Esophagus muscularis mucosa (tissue), 4 donors: ENCODE data around the gene CKB. TPM values are rescaled to one million over a fixed set of nuclear protein-coding genes. Genes with fewer than 3 reads are reported as not detected.

Experiments
- DNase-seq: peaks from one replicate; pipeline ENCODE4 v3.0.0-alpha.2; 2017; ENCODE audit errors: extremely low spot score
- H3K27ac ChIP-seq, 4 donors: fragments of 200-600 bp; sonication (generic); replicated peaks in 1 of 4; 1 replicate in 3 of 4; 2 replicates in 1 of 4; pipeline ENCODE4 v1.5.1; 2016 to 2019; ENCODE audit warnings: mild to moderate bottlenecking in 1 of 4
- H3K27me3 ChIP-seq, 4 donors: fragments of 200-600 bp; sonication (generic); one replicate each; pipeline versions ENCODE4 v1.5.1 to v1.6.0; 2016 to 2019
- H3K36me3 ChIP-seq, 4 donors: fragments of 200-600 bp; sonication (generic); one replicate each; pipeline ENCODE4 v1.5.1; 2016 to 2019
- H3K4me1 ChIP-seq, 4 donors: fragments of 200-600 bp; sonication (generic); one replicate each; pipeline ENCODE4 v1.5.1; 2016 to 2019
- H3K4me3 ChIP-seq, 4 donors: fragments of 200-600 bp; sonication (generic); 1 replicate in 2 of 4; 2 replicates in 2 of 4; pipeline ENCODE4 v1.5.1; 2016 to 2019; ENCODE audit warnings: mild to moderate bottlenecking in 4 of 4, moderate library complexity in 1 of 4
- H3K9me3 ChIP-seq, 4 donors: fragments of 200-600 bp; sonication (generic); 1 replicate in 3 of 4; 2 replicates in 1 of 4; pipeline ENCODE4 v1.5.1; 2016 to 2019
- EP300 ChIP-seq: sonication (generic); formaldehyde crosslinking; IDR thresholded peaks from one replicate; pipeline ENCODE4 v1.6.1; 2017; ENCODE audit warnings: antibody characterized with exemption
- POLR2A ChIP-seq: fragments of 450-650 bp; IDR thresholded peaks from one replicate; pipeline ENCODE4 v1.6.1; 2017; ENCODE audit warnings: antibody characterized with exemption, moderate library complexity, mild to moderate bottlenecking, low read depth
- POLR2AphosphoS5 ChIP-seq, 2 donors: sonication (generic); formaldehyde crosslinking; IDR thresholded peaks; one replicate each; pipeline ENCODE4 v1.6.1; 2017; ENCODE audit warnings: antibody characterized with exemption in 2 of 2
- WGBS: methylation state at CpG from one replicate; pipeline ENCODE4 v1.1.5; 2018; 5-methylcytosine and 5-hydroxymethylcytosine counted together
- intact Hi-C: fragments of 100-400 bp; cut with DNase I; formaldehyde crosslinking; loops from one replicate; pipeline ENCODE4 v1.15.1; 2023
- total RNA-seq, 4 donors: library from RNA; depleted of rRNA; stranded (reverse); fragments of >200 nt; gene quantifications; one replicate each; pipeline versions ENCODE4 v1.1.0 to v1.2.1, GENCODE V29; 2016
- TF ChIP-seq, protein P1 (sequence below), 3 experiments: fragments of 200-600 bp in 2 of 3; fragments of 450-650 bp in 1 of 3; sonication (generic) in 2 of 3; IDR thresholded peaks; one replicate each; pipeline ENCODE4 v1.5.1; 2017 to 2019; ENCODE audit warnings: antibody characterized with exemption in 3 of 3, mild to moderate bottlenecking in 2 of 3, moderate library complexity in 1 of 3

CKB gene
- total RNA-seq, 4 donors from 2014 or later, result 917 to 1,843 (median 1,284) TPM

DNA sequence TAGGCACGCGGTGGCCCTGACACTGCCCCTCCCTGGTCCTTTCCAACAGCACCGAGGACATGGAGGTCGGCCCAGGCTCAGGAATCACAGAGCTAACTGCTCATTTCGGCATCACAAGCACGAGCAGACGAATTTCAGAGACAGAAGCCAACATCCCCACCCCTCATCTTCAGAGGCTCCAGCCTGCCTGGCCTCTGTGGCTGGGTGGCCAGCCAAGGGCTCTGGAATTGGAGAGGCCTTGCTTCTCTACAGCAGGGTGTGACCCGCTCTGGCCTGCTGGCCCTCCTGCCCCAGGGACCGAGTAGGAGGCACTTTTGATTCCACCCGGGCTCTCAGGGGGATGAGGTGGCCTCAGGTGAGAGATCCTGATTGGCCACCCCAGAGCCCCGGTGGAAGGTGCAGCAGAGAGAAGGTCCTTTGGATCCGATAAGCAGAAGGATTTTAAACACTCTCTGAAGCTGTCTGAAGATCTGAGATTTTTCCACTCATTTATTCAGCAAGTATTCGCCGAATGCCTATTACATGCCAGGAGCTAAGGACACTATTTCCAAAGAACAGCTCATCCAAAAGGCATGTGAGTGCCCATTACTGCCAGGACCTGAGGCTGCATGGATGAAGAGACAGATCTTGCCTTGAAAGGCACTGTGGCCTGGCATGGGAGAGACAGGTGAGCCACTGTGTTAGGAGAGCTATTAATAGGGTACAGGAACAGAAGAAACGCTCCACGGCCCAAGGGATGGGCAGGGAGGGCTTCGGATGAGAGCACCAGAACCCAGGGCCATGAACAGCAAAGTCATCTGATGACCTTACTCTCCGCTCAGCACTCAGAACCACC lies 29.6 kb upstream of the CKB start:
- Histone ChIP-seq H3K4me1 (peaks cover 54 to 99% (median 97%) of the 10 kb centered on the region in 4 donors), H3K9me3 (no peaks in the 10 kb centered on the region), H3K27ac (peak overlapping the region; percentile 94 to 98 (median 96)), H3K4me3 (peak overlapping the region; percentile 28 to 60 (median 49)), H3K27me3 (peaks cover 0 to 2% (median 0%) of the 10 kb centered on the region in 4 donors), H3K36me3 (peaks cover 0 to 4% (median 1%) of the 10 kb centered on the region in 4 donors)
- TF ChIP-seq POLR2AphosphoS5 (IDR thresholded peaks at IDR 0.05) (peak; percentile 85 to 88), EP300 (no peak)
- DNase-seq, result no peak
- WGBS, result 35% methylated on average over 9 of the region's 18 CpGs
- intact Hi-C loops, result no loop called here

DNA sequence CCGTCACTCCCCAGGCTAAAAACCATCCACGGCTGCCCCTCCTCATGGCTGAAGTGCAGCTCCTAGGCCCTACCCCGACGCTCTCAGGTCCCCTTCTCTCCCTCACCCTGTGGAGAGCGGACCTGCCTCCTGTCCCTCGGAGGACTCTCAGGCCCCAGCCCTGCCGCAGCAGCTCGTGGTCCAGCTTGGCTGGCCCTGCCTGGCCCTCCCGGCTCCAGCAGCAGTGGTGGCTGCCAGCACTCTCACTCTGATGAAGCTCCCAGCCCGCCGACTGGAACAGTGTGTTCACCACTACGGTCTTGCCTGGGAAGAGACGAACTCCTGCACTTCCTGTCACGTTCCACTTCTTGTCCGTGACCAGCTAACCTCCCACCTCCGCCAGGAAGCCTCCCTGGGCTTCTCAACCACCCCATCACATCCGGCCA lies 28.7 kb upstream of the CKB start:
- H3K27me3 ChIP-seq, result peaks cover 0 to 2% (median 0%) of the 10 kb centered on the region in 4 donors
- H3K4me1 ChIP-seq, result peaks cover 52 to 99% (median 97%) of the 10 kb centered on the region in 4 donors
- no peak for TF ChIP-seq EP300
- peak; percentile 59 for TF ChIP-seq POLR2A
- TF ChIP-seq POLR2AphosphoS5 (IDR thresholded peaks at IDR 0.05), result peak; percentile 90 to 95
- TF ChIP-seq, protein P1, sequence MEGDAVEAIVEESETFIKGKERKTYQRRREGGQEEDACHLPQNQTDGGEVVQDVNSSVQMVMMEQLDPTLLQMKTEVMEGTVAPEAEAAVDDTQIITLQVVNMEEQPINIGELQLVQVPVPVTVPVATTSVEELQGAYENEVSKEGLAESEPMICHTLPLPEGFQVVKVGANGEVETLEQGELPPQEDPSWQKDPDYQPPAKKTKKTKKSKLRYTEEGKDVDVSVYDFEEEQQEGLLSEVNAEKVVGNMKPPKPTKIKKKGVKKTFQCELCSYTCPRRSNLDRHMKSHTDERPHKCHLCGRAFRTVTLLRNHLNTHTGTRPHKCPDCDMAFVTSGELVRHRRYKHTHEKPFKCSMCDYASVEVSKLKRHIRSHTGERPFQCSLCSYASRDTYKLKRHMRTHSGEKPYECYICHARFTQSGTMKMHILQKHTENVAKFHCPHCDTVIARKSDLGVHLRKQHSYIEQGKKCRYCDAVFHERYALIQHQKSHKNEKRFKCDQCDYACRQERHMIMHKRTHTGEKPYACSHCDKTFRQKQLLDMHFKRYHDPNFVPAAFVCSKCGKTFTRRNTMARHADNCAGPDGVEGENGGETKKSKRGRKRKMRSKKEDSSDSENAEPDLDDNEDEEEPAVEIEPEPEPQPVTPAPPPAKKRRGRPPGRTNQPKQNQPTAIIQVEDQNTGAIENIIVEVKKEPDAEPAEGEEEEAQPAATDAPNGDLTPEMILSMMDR (IDR thresholded peaks at IDR 0.05), result no peak
- H3K36me3 ChIP-seq, result peaks cover 0 to 4% (median 0%) of the 10 kb centered on the region in 4 donors
- no peaks in the 10 kb centered on the region for H3K9me3 ChIP-seq
- no peak for DNase-seq
- intact Hi-C loops, result no loop called here
- peak overlapping the region; percentile 94 to 98 (median 96) for H3K27ac ChIP-seq
- peak overlapping the region; percentile 28 to 60 (median 49) for H3K4me3 ChIP-seq
- WGBS, result 61% methylated on average over 15 of the region's 17 CpGs

DNA sequence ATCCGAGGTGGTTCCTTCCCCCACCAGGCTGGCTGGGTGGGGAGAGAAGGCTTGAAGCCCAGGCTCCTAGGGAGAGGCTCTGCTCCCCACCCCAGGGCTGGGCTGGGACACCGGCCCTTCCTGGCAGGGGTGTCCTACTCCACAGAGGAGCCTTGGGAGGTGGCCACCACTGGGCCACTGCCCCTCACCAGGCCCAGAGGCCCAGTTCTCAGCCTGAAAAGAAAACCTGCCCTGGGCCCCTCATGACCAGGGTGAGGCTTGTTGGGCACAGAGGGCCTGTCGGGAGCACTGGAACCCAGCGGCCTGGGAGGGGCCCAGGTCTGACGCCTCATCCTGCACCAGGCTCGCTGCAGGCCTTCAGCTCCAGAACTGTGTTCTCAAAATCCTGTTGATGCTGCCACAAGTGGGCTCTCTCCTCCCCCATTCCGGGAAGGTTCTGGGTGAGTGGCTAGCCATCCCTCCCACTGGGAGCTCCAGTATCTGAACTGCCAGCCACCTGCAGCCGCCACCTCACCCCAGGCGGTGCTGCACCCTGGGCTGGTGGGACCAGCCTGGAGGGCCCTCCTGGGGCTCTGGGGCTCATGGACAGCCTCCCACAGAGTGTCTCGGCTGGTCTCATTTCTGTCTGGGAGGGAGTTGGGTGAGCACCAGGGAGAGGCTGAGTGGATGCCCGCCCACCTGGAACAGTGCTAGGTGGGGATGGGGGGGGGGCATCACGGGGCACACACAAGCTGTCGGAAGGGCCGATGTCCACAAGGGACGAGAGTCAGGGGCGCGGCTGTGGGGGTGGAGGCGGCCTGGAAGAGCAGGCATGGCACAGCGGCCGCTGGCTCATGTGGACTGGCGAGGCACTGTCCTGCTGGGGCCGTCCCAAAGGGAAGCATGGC lies 28.1 kb upstream of the CKB start:
- no peak for DNase-seq
- Histone ChIP-seq H3K27ac (peak overlapping the region; percentile 94 to 98 (median 96)), H3K27me3 (peaks cover 0 to 2% (median 0%) of the 10 kb centered on the region in 4 donors), H3K4me3 (peak overlapping the region; percentile 28 to 60 (median 49)), H3K9me3 (no peaks in the 10 kb centered on the region), H3K4me1 (peaks cover 54 to 99% (median 97%) of the 10 kb centered on the region in 4 donors), H3K36me3 (peaks cover 0 to 4% (median 0%) of the 10 kb centered on the region in 4 donors)
- 32% methylated on average over 17 of the region's 22 CpGs for WGBS
- TF ChIP-seq POLR2A (no peak), EP300 (no peak), POLR2AphosphoS5 (IDR thresholded peaks at IDR 0.05) (no peak)
- TF ChIP-seq, protein P1 (IDR thresholded peaks at IDR 0.05), result no peak
- intact Hi-C loops, result no loop called here

- intact Hi-C loops, result no loop called here
- no peak for TF ChIP-seq EP300
- TF ChIP-seq, protein P1 (IDR thresholded peaks at IDR 0.05), result peak in 2 of 3 experiments; percentile 10 to 14
- no peak for TF ChIP-seq POLR2A
- TF ChIP-seq POLR2AphosphoS5 (IDR thresholded peaks at IDR 0.05), result peak; percentile 14 to 19
- H3K27me3 ChIP-seq, result peaks cover 0 to 2% (median 0%) of the 10 kb centered on the region in 4 donors
- H3K4me3 ChIP-seq, result peak overlapping the region in 3 of 4 donors; percentile 44 to 60 (median 54)
- DNase-seq, result no peak
- H3K36me3 ChIP-seq, result peaks cover 0 to under 1% (median 0%) of the 10 kb centered on the region in 4 donors
- WGBS, result 82% methylated on average over 22 of the region's 30 CpGs
- peaks cover 58 to 100% (median 97%) of the 10 kb centered on the region in 4 donors for H3K4me1 ChIP-seq
- no peaks in the 10 kb centered on the region for H3K9me3 ChIP-seq
- H3K27ac ChIP-seq, result peak overlapping the region; percentile 94 to 98 (median 96)
These were observed 27.0 kb upstream of the CKB start for GRCh38 chr14:103549361-103550311.
